Muscle of leg (tissue), 11 donors: ENCODE data around the gene NBEA. TPM values are rescaled to one million over a fixed set of nuclear protein-coding genes. Genes with fewer than 3 reads are reported as not detected.
A peak's percentile ranks its signal among the peaks of the same experiment; 100 is the strongest.

ENCODE experiments used
- DNase-seq: peaks from one replicate; pipeline ENCODE4 v3.0.0; 2013
- H3K27ac ChIP-seq: one replicate; pipeline ENCODE4 v1.5.1; 2013; ENCODE audit warnings: mild to moderate bottlenecking, low read length, control low read depth
- H3K27me3 ChIP-seq: one replicate; pipeline ENCODE4 v1.6.1; 2013; ENCODE audit warnings: low read length; ENCODE audit not compliant: control insufficient read depth, insufficient read depth
- H3K36me3 ChIP-seq: one replicate; pipeline ENCODE4 v1.6.1; 2013; ENCODE audit warnings: low read length; ENCODE audit not compliant: control insufficient read depth, insufficient read depth
- H3K4me1 ChIP-seq: one replicate; pipeline ENCODE4 v1.6.1; 2013; ENCODE audit warnings: low read length; ENCODE audit not compliant: control insufficient read depth, insufficient read depth
- H3K4me3 ChIP-seq: one replicate; pipeline ENCODE4 v1.5.1; 2013; ENCODE audit warnings: low read length, control low read depth
- H3K9me3 ChIP-seq: replicated peaks from 2 replicates; pipeline ENCODE4 v1.6.1; 2013; ENCODE audit warnings: low read depth, low read length; ENCODE audit not compliant: control insufficient read depth
- WGBS: methylation state at CpG from one replicate; pipeline ENCODE4 v1.1.5; 2013; ENCODE audit warnings: missing lambda C conversion rate; ENCODE audit not compliant: insufficient coverage; 5-methylcytosine and 5-hydroxymethylcytosine counted together
- polyA plus RNA-seq, 8 donors: library from polyadenylated mRNA; unstranded; fragments of 120-200 nt; gene quantifications; one replicate each; pipeline versions ENCODE4 v1.2.1 to v1.2.3, GENCODE V29; 2013; ENCODE audit warnings: inconsistent platforms in 1 of 8, low replicate concordance in 1 of 8; ENCODE audit not compliant: insufficient read length in 8 of 8, insufficient read depth in 1 of 8
- total RNA-seq: library from RNA; stranded (reverse); fragments of 120-200 nt; gene quantifications from one replicate; pipeline ENCODE4 v1.2.4, GENCODE V29; 2013

Gene NBEA
- total and polyA plus RNA-seq, 9 donors, result 10.1 to 19.8 (median 16.0) TPM

DNA sequence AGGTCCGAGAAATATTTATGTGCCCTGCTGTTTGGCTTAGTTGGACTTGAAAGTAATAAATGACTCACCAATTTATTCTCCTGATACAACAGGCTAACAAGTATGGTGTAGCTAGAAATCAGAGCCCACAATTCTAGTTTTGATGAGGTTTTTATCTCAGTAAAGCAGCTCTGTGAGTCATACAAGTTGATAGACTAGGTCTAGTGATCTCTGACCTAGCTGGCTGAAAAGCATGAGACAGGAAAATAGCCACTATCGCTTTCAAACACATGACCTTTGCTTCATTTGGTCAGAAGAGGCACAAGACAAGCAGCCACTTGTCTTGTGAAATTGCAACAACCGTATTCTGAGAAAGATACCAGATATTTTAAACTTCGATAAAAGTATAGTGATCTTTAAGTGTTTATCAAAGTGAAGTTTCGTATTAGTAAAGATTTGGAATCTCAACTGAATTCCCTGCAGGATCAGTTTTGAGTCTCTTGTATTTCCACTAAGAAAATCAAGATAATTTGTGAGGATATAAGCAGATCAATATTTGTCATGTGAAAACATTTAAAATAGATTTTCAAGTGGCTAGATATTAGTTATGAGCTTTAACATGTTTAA, 407.7 kb downstream of the NBEA start:
- DNase-seq, result no peak
- Histone ChIP-seq H3K36me3 (no peaks in the 10 kb centered on the region), H3K4me1 (no peaks in the 10 kb centered on the region), H3K9me3 (no peaks in the 10 kb centered on the region), H3K27me3 (no peaks in the 10 kb centered on the region), H3K27ac (no peak overlapping the region), H3K4me3 (no peak overlapping the region)
- WGBS, result no CpG with 5 or more reads among the region's 5 CpGs

DNA sequence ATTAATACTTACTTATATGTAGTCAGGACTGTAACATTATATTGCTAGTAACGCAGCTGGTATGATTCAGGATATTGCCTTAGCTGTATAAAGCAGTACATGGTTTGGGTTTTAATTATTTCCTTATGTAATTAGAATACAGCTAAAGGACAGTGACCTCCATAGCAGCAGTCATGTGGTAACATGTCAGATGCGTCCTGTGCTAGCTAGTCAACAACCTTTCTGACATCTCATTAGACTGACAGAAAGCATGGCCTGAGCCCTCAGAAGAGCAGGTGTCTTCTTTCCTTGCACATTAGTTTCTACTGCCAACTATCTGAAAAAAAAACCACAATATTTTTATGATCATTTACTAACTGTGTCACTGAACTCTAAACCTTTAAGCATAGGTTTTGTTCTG, 412.2 kb downstream of the NBEA start:
- Histone ChIP-seq H3K27me3 (no peaks in the 10 kb centered on the region), H3K4me1 (no peaks in the 10 kb centered on the region), H3K4me3 (no peak overlapping the region), H3K36me3 (no peaks in the 10 kb centered on the region), H3K27ac (no peak overlapping the region), H3K9me3 (no peaks in the 10 kb centered on the region)
- no peak for DNase-seq
- 63% methylated on average over 1 of the region's 2 CpGs for whole genome bisulfite sequencing

DNA sequence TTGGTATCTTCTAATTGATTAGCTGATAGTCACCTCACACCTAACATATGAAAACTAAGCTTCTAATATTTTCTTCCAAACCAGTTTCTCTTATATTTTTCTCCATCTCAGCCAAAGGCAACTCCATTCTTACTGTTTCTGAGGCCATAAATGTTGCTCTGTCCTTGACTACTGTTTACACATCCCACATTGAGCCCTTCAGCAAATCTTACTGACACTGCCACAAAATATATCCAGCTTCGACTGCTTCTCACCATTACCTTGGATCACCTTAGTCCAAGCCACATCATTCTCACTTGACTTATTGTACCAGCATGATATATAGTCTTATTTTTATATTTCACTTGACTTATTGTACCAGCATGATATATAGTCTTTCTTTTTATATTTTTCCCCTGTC, 412.8 kb downstream of the NBEA start:
- Histone ChIP-seq H3K4me1 (no peaks in the 10 kb centered on the region), H3K36me3 (no peaks in the 10 kb centered on the region), H3K27me3 (no peaks in the 10 kb centered on the region), H3K4me3 (no peak overlapping the region), H3K27ac (no peak overlapping the region), H3K9me3 (no peaks in the 10 kb centered on the region)
- no peak for DNase-seq
- WGBS, result no CpG with 5 or more reads among the region's 1 CpG

DNA sequence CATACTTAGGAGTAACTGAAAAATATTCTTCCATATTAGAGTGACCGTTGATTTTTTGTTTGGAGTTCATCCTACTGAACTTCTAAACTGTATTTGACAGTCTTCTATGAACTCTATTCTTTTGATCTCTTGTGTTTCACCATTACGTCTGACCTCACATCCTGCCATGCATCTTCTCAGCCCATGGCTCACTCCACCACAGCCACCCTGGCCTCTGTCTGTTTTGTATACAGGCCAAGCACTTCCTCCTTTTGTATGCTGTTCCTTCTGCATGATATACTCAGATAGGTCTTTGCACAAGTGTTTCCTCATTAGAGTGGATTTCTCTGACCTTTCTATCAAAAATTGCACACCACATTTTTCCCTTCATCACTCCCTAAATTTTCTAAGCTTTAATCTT, 414.5 kb downstream of the NBEA start:
- Histone ChIP-seq H3K27ac (no peak overlapping the region), H3K4me3 (no peak overlapping the region), H3K27me3 (no peaks in the 10 kb centered on the region), H3K9me3 (no peaks in the 10 kb centered on the region), H3K4me1 (no peaks in the 10 kb centered on the region), H3K36me3 (no peaks in the 10 kb centered on the region)
- no peak for DNase-seq
- WGBS, result 69% methylated on average over 1 of the region's 2 CpGs

DNA sequence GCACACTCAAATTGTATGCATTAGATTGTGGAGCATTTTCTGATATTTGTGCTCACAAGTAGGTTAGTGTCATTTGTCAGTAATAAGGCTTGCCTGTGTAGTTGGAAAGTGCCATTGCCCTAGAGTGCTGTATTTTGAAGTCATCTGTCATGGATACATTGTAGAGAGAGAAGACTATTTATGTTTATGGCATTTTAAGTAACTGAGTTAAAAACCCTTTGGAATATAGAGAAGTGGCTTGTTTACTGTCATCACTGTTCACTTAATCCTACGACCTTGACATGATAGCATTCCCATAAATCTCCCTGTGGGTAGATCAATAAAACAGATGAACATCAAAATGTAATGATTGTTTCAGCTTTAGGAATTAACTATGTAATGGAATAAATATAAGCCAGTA, 423.8 kb downstream of the NBEA start:
- no CpG with 5 or more reads among the region's 1 CpG for WGBS
- no peak for DNase-seq

DNA sequence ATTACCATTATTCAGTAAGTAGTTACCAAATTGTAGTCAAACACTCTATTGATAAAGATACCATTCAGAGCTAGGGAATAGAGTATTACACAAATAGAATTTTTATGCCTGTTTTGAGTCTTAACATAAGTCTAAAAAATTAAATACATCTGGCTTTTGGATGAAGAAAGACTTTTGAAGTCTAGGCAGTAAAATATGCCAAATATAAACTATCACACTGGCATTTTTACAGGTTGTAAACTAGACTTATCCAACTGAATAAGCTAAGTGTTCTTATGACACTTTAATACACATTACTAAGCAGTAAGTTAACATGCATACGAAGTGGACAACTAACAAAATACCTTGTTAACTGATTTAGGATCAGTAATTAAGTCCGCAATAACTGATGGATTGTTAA, 425.5 kb downstream of the NBEA start:
- Histone ChIP-seq H3K27ac (no peak overlapping the region), H3K36me3 (no peaks in the 10 kb centered on the region), H3K9me3 (peaks cover 15% of the 10 kb centered on the region), H3K27me3 (no peaks in the 10 kb centered on the region), H3K4me1 (no peaks in the 10 kb centered on the region), H3K4me3 (no peak overlapping the region)
- no peak for DNase-seq
- no CpG with 5 or more reads among the region's 2 CpGs for whole genome bisulfite sequencing

More for the DNA sequence above, 423.8 kb downstream of the NBEA start:
- H3K4me3 ChIP-seq, result no peak overlapping the region
- no peaks in the 10 kb centered on the region for H3K27me3 ChIP-seq
- no peaks in the 10 kb centered on the region for H3K4me1 ChIP-seq
- peaks cover 2% of the 10 kb centered on the region for H3K9me3 ChIP-seq
- no peaks in the 10 kb centered on the region for H3K36me3 ChIP-seq
- no peak overlapping the region for H3K27ac ChIP-seq

DNA sequence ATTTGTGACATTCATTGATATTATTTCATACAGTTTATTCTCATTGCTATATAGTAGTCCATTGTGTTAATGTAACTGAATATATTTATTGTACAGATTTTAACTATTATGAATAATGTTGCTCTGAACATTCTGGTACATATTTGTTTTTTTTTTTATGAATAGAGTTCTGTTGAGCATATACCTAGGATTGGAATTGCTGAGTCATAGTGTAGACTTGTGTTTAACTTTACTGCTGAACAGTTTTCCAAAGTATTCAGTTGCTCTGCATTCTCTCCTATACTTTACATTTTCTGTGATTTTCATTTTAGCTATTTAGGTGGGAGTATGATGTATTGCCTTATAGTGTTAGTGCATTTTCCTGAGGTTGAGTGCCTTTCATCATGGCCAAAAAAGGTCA, 436.9 kb downstream of the NBEA start:
- H3K4me3 ChIP-seq, result no peak overlapping the region
- no peaks in the 10 kb centered on the region for H3K9me3 ChIP-seq
- no peak for DNase-seq
- H3K4me1 ChIP-seq, result no peaks in the 10 kb centered on the region
- H3K36me3 ChIP-seq, result no peaks in the 10 kb centered on the region
- no peak overlapping the region for H3K27ac ChIP-seq
- no peaks in the 10 kb centered on the region for H3K27me3 ChIP-seq

DNA sequence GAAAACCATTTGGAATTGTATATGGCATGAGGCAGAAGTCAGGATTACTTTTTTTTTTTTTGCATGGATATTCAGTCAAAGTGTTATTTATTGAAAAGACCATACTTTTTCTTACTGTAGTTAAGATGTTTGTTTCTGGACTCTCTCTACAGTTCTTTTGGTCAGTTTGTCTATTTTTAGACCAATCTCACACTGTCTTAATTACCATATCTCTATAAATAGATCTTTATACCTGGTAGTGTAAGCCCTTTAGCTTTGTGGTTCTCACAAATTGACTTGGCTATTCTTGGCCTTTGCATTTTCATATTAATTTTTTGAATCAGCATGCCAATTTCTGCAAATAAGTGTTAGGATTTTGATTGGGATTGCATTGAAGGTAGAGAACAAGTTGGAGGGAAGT, 437.6 kb downstream of the NBEA start:
- no peak overlapping the region for H3K27ac ChIP-seq
- no peak for DNase-seq
- H3K4me1 ChIP-seq, result no peaks in the 10 kb centered on the region
- H3K4me3 ChIP-seq, result no peak overlapping the region
- no peaks in the 10 kb centered on the region for H3K36me3 ChIP-seq
- no peaks in the 10 kb centered on the region for H3K27me3 ChIP-seq
- H3K9me3 ChIP-seq, result no peaks in the 10 kb centered on the region

DNA sequence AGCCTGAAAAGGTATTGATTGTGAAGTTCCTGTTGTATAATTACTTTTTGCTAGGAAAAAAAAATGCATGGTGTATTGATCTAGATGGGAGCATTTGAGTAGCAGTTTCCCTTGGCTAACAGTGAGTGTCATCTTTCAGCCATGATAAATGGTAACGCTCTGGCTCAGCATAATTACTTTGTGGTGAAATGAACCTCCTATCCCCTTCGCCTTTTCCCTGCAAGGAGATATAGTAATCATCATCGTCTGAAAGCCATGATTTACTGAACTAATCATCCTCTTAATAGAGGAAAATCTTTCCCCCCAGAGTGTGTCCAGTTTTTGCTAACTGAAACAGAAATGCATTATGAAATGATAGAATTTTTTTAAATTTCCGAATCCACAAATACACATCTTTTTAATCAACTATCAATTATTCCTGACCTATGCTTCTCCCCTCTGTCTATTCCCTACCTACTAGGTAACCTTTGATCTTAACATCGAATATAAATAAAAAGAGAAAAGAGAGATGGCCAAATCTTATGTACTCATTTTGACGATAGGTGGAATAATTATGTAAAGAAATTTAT, 445.7 kb downstream of the NBEA start:
- H3K4me1 ChIP-seq, result no peaks in the 10 kb centered on the region
- no peak overlapping the region for H3K4me3 ChIP-seq
- H3K27me3 ChIP-seq, result no peaks in the 10 kb centered on the region
- peak; percentile 84 for DNase-seq
- no peak overlapping the region for H3K27ac ChIP-seq
- WGBS, result no CpG with 5 or more reads among the region's 6 CpGs
- no peaks in the 10 kb centered on the region for H3K36me3 ChIP-seq
- H3K9me3 ChIP-seq, result no peaks in the 10 kb centered on the region

DNA sequence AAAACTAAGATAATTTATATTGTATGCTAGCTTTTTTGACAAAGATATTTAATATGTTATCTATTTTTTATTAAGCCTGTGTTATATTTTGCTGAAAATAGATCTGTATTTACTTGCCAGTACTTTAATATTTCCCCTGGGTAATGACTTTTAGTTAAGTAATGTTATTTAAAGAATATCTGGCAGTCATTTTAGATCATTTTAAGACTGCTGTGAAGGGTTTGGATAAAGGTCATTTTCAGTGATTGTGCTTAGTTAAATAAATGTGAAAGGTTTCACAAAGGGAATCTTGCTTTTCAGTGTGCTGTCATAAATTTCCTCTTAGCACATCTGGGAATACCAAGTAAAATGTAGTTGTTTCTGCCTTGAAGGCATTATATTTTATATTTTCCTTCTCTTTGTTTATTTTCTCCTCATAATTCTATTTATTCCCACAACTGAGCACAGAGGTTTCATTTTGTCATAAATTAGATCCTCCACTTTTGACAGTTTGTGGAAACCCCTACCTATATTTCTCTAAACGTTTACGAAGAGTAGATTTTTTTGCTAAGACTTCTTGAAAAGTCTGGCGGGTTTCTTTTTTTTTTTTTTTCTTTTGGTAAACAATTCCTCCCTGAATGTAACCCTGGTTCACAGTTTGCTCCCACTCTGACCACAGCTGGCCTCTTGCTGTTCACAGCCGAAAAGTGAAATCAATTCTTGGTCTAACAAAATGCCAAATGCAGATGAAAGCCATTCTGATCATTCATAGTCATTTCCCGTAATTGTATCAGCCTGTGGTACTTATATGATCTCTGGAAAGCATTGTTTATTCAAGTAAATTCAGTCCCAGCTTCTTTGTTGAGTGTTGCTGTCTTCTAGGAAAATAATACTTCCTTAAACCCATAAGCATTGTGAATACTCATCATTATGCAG, 446.6 kb downstream of the NBEA start:
- Histone ChIP-seq H3K27me3 (no peaks in the 10 kb centered on the region), H3K4me1 (no peaks in the 10 kb centered on the region), H3K36me3 (no peaks in the 10 kb centered on the region), H3K9me3 (no peaks in the 10 kb centered on the region), H3K4me3 (no peak overlapping the region), H3K27ac (peak overlapping the region; percentile 87)
- WGBS, result no CpG with 5 or more reads among the region's 5 CpGs
- peak; percentile 94 for DNase-seq
